HG02973 (cell line): ENCODE measurements around the gene DYNC2H1.

ENCODE experiments used
- ATAC-seq: cut with Tn5 transposase; IDR thresholded peaks from one replicate; pipeline ENCODE4 v1.9.1; 2021; ENCODE audit warnings: moderate library complexity; ENCODE audit not compliant: unreplicated experiment

DYNC2H1 gene

DNA sequence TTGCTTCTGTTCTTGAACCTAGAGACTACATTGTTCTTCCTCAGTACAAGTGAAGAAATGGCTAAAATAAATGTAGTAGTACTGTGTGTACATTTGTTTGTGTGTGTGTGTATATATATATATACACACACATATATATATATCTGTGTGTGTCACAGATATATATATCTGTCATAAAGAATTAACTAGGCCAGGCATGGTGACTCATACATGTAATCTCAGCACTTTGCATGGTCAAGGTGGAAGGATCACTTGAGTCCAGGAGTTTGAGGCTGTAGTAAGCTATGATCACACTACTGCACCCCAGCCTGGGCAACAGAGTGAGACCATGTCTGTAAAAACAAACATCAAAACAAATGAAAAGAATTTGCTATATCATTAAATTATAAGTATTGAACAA lies 164.8 kb downstream of the DYNC2H1 start:
- no peak for ATAC-seq

- no peak for ATAC-seq
These were observed 170.6 kb downstream of the DYNC2H1 start for GRCh38 chr11:103279821-103280220.

DNA sequence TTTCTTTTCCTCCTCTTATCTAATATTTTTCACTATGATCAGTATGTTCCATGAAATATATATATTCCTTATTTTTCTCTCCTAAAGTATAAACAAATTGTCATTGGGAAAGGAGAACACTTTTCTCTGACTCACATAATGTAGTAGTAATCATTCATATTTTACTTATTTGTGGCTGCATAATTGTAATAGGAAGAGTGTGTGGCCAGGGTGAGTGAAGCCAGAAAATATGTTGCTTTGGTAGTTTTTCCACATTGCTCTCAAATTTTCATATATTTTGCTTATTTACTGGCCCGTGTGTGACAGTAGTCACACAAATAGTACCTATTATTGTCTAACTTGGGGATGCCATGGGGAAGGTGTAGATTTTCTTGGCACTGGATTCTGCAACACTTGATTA lies 172.1 kb downstream of the DYNC2H1 start:
- ATAC-seq, result no peak

- no peak for ATAC-seq
These were observed 175.0 kb downstream of the DYNC2H1 start for GRCh38 chr11:103284260-103284659.

DNA sequence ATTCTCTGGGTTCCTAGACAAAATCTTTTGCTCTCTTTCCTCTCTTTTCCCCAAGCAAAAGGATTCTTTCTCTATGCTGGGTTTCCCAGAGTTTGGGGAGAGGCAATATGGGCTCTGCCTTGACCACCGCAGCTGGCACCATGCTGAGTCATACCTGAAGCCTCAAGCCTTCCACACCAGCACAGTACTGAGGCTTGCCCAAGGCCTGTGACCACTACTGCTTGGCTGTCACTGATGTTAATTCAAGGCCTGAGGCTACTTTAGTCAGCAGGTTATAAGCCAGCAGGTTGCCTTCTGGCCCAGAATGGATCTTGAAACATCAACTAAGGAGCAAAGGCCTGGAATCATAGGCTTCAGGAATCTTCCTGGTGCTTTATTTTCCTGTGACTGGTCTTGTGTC lies 185.3 kb downstream of the DYNC2H1 start:
- no peak for ATAC-seq

DNA sequence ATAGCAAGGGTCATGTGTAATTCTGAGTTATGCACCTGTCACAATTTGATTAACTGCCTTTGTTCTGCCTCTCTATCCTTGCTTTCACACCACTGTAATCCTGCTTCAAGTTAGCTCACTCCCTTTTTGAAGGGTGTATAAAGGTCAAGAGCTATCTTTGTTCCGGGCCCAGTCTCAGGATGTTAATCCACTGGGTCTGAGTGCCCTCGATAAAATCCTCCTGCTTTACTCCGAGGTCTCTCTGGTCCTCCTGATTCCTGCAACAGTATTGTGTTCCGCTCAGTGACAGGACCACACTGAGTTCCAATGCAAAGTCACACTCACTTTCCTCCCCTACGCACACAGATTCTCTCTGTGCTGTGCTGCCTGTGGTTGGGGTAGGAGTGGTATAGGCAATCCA lies 186.5 kb downstream of the DYNC2H1 start:
- ATAC-seq, result no peak

GRCh38 chr11:103297900-103298299 lies 188.7 kb downstream of the DYNC2H1 start:
- no peak for ATAC-seq

DNA sequence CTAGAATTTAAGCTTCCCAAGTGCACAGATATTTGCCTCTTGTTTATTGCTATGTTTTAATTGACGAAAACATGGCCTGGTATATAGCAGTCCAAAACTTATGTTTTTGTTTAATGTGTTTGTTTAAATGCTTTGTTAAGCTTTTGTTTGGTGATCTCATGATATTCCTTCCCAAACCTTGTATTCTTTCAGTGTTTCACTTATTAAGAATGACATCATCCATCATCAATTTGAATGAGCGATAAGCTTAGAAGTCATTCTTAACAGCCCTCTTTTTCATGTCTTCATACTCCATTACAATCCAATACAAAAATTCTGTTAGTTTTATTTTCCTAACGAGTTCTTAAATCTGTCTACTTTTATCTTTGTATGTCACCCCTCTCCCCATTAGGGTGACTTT lies 206.0 kb downstream of the DYNC2H1 start:
- ATAC-seq, result no peak

- ATAC-seq, result no peak
These were observed 207.9 kb downstream of the DYNC2H1 start for GRCh38 chr11:103317118-103317517.

DNA sequence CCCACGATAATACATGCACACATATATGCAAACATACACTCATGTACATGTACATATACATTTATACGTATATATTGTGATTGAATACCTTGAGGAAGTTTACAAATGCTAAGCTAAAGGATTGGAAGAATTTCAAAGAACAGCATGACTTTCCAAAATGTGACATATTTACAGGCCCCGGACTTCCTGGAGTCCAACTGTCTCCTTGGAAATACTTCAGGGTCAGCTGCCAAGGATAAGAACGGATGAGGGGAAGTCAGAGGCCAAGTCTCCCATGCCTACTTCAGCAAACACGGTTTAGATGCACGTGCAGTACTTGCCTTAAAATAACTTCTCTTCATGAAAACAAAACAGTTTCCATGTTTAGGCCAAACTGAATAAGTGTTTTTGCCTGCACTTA lies 213.6 kb downstream of the DYNC2H1 start:
- ATAC-seq, result no peak

DNA sequence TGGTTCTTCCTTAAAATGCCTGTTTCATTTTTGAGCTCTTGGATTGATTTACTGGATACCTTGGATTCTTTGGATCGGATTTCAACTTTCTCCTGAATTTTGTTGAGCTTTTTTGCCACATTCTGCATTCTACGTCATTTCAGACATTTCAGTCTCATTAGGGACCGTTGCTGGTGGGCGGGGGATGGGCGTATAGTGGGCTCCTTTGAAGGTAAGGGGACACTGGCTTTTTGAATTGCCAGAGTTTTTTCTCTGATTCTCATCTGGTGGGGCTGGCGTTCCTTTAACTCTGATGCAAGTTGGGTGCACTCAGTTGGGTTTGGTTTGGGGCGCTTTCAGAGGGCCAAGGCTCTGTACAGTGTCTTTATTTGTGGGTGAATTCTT lies 216.5 kb downstream of the DYNC2H1 start:
- no peak for ATAC-seq

DNA sequence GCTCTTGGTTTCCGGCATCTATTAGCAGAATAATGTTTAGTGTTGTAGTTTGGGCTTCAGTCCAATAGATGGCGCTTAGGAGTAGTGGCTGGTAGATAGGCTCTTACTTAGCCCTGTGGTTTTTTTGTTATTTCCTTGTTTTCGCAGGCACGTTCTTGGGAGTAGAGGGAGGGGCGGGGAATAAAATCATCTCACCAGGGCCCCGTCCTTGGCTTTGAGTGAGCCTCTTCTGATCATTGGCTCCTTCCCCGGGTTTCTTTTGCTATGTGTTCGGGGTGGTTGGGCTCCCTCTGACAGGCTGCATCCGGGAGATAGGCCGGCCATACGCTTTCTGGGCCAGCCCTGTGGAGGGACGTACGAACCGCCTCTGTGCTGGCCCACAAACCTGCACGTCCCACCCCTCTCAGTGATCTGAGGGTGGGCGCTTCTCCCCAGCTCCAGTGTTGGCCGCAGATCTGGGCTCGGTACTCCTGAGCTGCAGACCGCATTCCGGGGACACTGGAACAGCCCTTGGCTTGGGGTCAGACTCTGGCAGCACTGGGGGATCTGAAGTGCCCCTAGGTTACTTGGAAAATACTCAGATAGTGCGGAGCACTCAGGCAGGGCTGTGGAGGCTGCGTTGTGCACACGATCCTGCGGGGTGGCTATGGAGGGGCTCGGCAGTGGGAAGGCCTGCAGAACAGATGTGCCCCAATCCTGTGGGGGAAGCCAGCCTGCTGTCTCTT lies 217.0 kb downstream of the DYNC2H1 start:
- ATAC-seq, result peak; percentile 93

- ATAC-seq, result no peak
These were observed 218.5 kb downstream of the DYNC2H1 start for GRCh38 chr11:103327721-103328120.

GRCh38 chr11:103332409-103332808 lies 223.2 kb downstream of the DYNC2H1 start:
- ATAC-seq, result no peak

GRCh38 chr11:103338621-103339484 lies 229.6 kb downstream of the DYNC2H1 start:
- ATAC-seq, result no peak

DNA sequence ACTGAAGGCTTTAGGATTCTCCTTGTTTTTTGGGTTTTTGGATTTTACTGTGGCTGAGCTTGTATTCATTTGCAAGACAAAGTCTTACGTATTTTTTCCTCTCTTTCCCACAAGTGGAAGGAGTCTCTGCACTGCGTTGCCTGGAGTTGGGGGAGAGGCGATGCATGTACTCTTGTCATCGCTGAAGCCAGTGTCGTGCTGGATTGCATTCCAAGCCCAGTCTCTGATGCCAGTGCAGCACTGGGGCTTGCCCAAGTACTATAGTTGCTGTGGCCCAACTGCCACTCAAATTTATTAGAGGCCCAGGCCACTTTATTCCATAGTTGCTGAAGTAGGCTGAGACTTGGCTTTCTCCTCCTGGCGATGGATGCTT lies 230.2 kb downstream of the DYNC2H1 start:
- ATAC-seq, result no peak

GRCh38 chr11:103340956-103341355 lies 231.7 kb downstream of the DYNC2H1 start:
- ATAC-seq, result no peak

DNA sequence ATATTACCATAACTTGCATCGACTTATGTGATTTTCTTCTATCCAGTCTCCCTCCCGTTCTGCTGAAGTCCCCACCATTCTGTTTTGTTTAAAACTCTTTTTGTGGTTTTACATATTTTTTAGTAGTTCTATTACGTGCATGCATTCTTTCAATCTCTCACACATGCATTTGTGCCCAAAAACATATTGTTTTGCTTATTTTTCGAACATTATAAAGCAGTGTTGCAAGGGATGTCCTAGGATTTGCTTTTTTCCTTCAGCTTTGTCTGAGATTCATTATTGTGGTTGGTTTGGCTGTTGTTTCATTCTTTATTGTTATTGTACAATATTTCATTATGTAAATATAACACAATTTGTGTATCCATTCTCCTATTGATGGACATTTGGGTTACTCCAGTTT lies 235.7 kb downstream of the DYNC2H1 start:
- no peak for ATAC-seq

GRCh38 chr11:103349595-103349994 lies 240.4 kb downstream of the DYNC2H1 start:
- ATAC-seq, result no peak

DNA sequence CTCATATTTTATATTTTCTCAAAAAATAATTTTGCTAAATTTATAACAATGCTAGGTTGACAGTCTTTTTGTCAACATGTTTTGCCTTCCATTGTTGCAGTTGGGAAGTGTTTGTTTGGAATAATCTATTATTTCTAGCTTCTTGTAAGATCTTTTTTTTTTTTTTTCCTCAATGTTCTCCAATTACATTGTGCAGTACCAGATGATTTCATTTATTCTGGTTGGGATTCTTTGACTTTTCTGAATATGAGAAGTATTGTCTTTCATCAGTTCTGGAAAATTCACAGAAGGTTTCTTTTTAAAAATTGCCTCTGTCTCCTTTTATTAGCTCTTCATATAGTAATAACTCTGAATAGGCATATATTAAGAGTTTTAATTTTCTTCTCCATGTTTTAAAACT lies 245.4 kb downstream of the DYNC2H1 start:
- ATAC-seq, result no peak

DNA sequence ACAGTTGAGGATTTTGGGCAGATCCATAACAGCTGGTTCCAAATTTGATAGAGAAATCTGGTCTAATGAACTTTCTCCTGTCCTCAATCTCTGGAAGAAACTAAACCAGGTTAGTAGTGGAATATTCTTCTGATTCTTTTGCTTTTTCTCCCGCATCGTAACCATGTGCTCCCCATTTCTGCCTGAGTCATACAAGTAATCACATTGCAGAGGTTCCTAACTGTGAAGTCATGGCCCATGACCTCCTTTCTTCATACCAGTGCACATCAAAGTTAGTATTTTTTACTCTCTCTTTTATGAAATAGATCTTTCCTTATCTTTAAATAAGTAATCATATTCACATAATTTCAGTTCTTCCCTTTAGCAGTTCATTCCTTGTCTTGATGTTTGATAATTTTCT lies 249.0 kb downstream of the DYNC2H1 start:
- no peak for ATAC-seq

- ATAC-seq, result no peak
These were observed 250.0 kb downstream of the DYNC2H1 start for GRCh38 chr11:103359216-103359615.
